Glomerular visceral epithelial cell (primary cell): ENCODE measurements around the gene DNAJC16.

Experiments
- DNase-seq: peaks from one replicate; pipeline ENCODE4 v3.0.0-alpha.2; 2016; ENCODE audit errors: extremely low spot score

Gene DNAJC16

GRCh38 chr1:15620902-15621682, 94.4 kb downstream of the DNAJC16 start:
- no peak for DNase-seq

- DNase-seq, result no peak
Measured at GRCh38 chr1:15621975-15622374, 95.3 kb downstream of the DNAJC16 start.

GRCh38 chr1:15622712-15623373, 96.2 kb downstream of the DNAJC16 start:
- DNase-seq, result no peak

GRCh38 chr1:15623435-15623834, 96.8 kb downstream of the DNAJC16 start:
- no peak for DNase-seq

GRCh38 chr1:15624133-15624714, 97.6 kb downstream of the DNAJC16 start:
- no peak for DNase-seq

- no peak for DNase-seq
Measured at GRCh38 chr1:15625056-15625917, 98.6 kb downstream of the DNAJC16 start.
